NCI-H1694 (cell line): Measurements from ENCODE around the gene LYPD6B.

Source experiments
- DNase-seq: peaks from one replicate; lab custom pipeline; 2025; lab: John Stamatoyannopoulos, UW

Gene LYPD6B

DNA sequence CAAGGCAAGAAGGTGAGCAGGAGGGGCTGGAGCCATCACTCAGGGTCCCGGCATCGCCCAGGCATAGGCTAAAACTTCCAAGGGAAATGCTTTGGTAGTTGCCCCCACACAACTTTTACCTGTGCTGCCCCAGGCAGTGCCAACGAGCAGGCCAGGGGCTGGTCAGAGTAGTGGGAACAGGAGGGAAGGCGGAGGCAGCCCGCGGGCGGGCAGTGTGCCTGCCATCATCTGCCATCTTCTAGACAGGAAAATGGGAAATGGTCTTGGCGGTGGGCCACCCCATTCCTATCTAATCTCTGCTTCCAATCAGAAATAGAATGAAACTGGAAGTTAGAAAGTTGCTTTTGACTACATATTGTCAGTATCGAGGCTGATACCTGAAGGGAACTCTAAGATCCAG is 26.0 kb upstream of the LYPD6B start:
- no peak for DNase-seq

DNA sequence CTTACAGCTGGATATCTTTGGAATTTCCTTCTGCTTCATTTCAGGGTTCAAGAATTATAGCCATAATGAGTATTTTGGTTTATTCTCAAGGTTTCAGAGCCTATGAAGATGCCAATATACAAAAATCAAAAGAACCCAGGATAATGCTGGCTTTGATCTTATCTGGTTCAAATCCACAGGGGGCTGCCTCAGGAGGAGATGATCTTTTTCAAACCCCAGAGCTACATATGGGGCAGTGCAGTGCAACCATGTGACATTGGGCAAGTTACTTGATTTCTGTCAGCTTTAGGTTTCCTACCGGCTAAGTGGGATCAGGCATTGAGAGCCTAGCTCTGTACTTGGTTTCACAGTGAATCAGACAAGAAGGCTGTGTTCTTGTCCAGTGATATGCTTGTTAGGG is 23.0 kb upstream of the LYPD6B start:
- DNase-seq = no peak

- no peak for DNase-seq
Measured at GRCh38 chr2:149015926-149016563, 22.5 kb upstream of the LYPD6B start.

DNA sequence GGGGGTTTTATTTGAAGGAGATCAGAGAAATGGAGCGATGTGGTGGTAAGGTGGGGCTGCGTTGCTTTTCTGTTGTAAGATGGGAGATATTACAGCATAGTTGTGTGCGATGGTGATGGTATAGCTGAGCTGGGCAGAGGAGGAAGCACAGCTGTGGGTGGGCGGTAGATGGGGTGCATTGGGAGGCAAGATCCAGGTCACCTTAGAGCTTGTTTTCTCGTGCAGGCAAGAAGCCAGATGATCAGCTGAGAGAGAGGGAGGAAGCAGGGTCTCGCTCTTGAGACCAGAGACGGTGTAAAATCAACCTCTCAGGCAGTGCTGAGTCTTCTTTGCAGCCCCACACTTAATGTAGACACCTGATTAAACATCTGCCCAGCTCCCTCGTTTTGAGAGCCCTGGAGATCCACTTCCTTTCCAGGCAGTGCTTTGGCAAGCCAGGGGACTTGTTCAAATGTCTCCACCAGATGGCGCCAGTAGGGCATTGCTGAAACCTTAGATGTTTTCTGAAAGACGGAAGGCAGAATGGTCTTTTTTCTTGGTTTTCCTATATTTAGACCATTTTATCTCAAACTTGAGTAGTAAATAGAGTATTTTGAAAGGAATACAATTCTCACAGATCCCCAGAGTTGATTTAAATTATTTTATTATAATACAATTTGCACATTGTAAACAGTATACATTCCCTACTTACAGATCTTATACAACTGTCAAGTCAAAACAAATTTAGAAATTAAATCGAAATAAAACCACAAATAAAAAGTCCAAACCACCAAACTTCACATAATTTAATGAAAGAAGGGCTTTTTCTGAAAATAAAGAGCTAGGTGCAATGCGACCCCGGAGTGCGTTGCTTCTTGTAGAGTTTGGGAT is 21.1 kb upstream of the LYPD6B start:
- peak; percentile 87 for DNase-seq

GRCh38 chr2:149018981-149019380 is 19.5 kb upstream of the LYPD6B start:
- DNase-seq = no peak

DNA sequence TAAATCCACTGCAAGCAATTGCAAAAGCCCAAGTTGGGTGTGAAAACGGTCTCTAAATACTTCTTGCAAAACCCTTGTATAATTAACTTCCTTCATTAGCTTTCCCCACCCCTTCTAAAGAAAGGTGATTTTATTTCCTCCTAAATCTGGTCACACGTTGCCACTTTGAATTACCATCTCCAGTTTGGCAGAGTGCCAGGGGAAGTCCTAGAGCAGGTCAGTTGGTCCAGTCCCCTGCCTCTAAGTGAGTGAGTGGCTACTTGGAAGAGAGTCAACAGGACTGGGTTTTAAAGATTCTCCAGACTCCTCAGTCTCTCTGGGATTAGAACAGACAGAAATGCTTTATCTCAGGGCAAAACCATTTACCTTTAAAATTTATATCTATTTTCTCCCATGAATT is 18.7 kb upstream of the LYPD6B start:
- DNase-seq = no peak

DNA sequence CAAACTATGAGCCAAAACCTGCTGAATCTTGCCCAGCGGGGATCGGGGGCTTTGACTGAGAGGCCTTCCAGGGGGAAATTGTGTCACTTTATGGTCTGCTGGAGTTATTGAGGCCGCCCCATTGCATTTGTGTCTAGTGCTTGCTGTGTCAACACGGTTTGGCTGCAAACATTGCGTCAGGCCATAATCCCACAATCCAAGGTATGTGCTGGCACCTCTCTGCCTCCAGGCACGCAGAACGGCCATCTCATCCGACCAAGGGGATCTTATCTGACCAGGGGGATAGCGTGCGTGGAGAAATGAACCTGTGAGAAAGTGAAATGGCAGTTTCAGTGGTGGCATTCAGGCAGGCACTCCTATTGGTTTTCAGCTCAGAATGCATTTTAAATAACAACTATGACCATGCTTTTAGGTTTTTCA is 18.1 kb upstream of the LYPD6B start:
- DNase-seq = no peak

- DNase-seq = no peak
Measured at GRCh38 chr2:149021271-149021719, 17.2 kb upstream of the LYPD6B start.

GRCh38 chr2:149021761-149022160 is 16.7 kb upstream of the LYPD6B start:
- DNase-seq = no peak

- DNase-seq = no peak
Measured at GRCh38 chr2:149023091-149023490, 15.4 kb upstream of the LYPD6B start.

DNA sequence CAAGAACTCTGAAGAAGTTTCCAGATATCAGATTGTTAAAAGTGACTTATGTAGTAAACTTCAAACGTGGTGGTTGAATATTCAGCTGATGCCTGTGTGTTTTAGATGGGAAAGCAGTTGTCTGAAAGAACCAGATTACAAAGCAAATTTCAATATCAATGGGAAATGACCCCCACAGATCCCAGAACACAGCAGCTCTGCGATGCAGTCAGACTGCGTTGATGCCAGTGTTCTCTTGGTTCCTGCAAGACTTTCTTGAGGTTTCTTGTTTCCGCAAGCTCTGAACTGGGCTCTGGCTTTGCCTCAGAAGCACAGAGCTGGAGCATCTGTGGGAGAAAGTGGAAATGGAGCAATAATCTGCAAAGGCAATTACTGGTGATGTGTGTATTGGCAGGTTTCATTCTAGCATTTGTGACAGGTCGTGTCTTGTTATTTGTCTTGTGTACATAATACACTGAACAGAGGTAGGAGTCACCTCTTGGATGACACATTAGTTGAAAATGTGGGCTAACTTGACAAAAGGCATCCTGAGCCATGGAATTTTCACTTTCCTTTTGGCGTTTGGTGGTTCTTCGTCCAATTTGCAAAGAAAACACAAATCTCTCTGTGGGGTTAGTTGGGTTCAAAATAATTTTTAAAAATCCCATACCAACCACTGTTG is 10.8 kb upstream of the LYPD6B start:
- DNase-seq = no peak

DNA sequence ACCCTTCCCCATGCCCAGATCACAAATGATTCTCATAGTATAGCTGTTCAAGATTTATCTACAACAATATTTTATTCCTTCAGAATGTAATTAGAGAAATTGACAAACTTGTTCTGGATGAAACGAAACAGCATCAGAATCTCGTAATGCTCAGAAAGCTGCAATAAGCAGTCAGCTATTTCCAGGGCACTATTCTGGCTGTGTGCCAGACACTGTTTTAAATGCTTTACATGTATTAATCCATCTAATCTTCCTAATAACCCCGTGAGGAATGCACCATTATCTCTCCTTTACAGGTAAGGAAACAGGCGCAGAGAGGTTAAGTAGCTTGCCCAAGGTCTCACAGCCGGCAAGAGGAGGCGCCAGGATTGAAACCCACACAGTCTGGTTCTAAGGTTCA is 10.1 kb upstream of the LYPD6B start:
- DNase-seq = no peak

- DNase-seq = no peak
Measured at GRCh38 chr2:149028891-149029290, 9.6 kb upstream of the LYPD6B start.

DNA sequence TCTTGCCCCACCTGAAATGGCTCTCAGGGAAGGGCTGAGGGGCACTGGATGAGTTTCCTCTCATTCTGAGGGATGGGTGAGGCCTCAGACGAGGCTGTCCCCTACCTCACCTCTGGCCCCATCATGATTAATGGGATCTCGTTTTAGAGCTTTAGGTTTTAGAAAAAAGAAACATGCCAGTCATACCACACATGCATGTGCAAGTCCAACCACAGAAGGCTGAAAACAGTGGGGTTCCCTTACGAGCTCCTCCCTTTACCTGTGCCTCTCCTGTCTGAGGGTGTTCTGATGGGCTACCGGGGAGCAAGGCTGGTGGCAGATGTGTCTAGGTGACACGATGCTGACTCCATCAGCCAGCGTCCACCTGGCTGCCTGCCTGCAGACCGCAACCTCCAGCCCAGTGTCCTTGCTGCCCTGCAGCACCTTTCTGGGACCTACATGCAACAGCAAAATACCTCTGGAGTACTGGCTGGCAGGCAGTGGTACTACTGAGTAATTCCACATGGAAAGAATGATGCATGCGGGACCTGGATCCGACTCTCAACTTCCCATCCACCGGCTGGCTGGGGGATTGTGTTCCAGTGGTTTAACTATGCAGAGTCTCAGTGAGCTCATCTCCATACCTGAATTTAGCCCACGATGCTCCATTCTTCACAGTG is 9.1 kb upstream of the LYPD6B start:
- no peak for DNase-seq

DNA sequence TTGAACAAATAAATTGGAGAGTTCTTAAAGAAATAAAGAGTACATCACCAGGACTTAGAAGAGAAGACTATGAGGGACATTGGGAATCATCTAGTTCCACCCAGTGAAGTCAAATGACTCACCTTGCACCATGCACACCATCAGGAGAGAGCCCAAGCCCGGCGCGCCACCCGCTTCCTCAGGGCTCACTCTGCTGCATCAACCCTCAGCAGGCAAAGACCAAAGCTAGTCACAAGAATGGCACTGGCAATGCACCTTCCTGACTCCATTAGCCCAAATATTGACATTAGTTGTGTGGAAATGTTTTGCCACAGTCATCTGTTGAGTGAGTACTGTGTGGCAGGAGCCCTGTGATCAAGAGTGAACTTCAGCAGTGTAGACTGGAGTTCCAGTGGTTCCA is 7.1 kb upstream of the LYPD6B start:
- DNase-seq = no peak

DNA sequence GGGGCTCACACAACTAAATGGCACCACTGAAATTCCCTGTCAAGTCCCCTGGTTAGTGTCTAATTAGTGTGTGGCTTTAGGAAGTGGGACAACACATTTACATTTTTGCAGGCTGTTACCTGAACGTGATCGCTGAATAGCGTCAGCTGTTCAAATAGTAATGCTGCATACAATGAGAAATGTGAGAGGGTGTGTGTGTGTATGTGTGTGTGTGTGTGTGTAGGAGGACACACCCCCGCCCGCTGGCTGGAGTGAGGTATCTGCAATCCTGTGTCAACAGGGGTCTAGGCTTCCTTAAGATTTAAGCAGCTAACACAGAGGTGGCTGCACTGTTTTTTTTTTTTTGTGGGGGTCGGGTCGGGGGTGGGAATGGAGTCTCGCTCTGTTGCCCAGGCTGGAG is 4.8 kb upstream of the LYPD6B start:
- no peak for DNase-seq

- DNase-seq = no peak
Measured at GRCh38 chr2:149034406-149034805, 4.1 kb upstream of the LYPD6B start.

DNA sequence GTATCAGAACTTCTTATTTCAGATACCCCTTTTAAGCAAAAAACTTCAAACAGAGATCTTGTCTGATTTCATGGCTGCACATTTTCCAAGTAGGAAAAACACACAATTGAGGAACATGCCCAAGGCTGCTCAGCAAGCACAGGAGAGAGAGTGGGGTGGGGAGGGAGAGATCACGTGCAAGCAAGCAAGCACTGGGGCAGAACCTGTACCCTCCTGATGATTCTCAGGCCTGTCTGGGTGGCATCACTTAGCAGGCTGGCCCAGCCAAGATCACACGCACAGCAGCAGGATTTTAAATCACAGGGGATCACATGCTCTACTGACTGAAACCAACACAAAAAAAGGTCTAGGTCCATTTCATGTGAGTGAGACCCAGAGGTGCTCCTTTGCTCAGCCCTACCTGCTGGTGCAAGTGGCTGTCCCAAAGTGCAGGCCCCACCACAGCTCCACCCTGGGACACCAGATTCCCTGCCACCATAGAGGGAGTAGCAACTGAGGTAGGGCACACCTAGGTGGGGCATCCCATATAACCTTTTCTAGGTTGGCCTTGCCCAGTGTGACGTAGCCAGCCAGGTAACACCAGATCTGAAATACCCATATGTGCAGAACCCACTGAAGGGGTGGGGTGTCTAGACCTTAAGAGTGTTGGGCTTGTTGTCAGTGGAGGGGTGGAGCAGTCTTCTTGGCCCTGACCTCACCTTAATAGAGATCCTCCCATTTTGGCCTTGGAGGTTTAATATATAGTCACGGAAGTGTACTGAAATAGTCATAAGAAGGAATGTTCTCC is 1.8 kb upstream of the LYPD6B start:
- DNase-seq = no peak

DNA sequence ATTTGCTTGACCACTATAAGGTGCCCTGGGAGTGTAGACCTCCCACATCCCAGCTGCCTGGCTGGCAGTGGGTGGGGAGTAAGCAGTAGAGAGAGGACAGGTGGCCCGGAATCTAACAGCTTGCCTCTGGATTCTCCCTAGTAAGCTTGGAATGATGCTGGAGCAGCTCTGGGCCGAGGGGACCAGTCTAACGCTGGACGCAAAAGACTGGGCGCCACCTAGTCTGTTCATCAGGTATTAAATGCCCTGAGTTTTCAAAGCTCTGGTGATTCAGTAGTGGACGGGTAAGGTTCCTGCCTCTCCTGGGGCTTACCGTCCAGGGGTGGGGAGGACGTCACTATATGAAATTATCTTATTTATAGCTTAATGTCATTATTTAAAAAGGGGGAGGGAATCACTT is 648 bp upstream of the LYPD6B start:
- no peak for DNase-seq

DNA sequence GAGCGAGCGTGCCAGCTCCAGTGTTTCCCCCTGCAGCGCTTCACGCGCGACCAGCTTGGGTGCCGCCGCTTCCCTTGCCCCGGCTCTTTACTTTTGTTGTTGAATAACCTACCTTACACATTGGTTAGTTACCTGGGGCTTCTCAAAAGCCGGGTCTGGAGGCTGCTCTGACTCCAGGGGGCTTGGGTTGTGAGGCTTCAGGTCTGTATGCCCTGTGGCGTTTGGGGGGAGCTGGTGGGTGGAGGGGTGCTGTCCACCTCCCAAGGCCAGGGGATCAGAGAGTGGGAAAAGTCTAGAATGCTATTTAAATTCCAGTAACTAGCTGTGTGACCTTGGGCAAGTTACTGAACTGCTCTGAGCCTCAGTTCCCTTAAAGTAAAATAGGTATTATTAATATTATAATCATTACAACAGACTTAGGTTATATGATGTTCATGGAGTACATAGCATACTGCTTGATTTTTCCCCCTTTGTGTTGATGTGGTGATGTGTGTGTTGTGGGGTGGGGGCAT is 770 bp downstream of the LYPD6B start:
- no peak for DNase-seq

DNA sequence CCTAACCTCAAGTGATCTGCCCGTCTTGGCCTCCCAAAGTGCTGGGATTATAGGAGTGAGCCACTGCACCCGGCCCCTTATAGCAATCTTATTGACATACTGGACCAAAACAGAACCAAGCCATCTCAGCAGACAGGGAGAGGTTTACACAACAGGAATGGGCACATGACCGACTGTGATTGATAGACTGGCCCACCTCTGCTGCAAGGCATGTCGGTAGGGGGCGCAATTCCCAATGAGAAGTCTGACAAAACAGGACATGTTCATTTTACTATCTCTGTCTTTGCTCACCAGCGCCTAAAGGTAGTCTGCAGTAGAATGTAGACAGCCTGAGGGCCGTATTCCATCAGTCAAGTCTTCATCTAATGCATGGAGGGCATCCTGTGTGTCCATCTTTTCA is 2.0 kb downstream of the LYPD6B start:
- DNase-seq = no peak

- no peak for DNase-seq
Measured at GRCh38 chr2:149041482-149041881, 3.0 kb downstream of the LYPD6B start.
